Kidney epithelial cell (primary cell): ENCODE data around the gene AMT. TPM values are rescaled to one million over a fixed set of nuclear protein-coding genes. Genes with fewer than 3 reads are reported as not detected.
A peak's percentile ranks its signal among the peaks of the same experiment; 100 is the strongest.

ENCODE experiments used
- DNase-seq: peaks from one replicate; pipeline ENCODE4 v3.0.0-alpha.2; 2010; ENCODE audit warnings: low read depth
- H3K27me3 ChIP-seq: 2 replicates; pipeline ENCODE4 v1.6.0; 2011; ENCODE audit warnings: low read length; ENCODE audit not compliant: control insufficient read depth, insufficient read depth
- H3K36me3 ChIP-seq: 2 replicates; pipeline ENCODE4 v1.5.1; 2011; ENCODE audit warnings: low read length; ENCODE audit not compliant: control insufficient read depth, insufficient read depth
- H3K4me3 ChIP-seq: 2 replicates; pipeline ENCODE4 v1.5.1; 2011; ENCODE audit warnings: low read depth, mild to moderate bottlenecking, control low read depth, low read length
- CTCF ChIP-seq: IDR thresholded peaks from 2 replicates; pipeline ENCODE4 v1.5.1; 2011; ENCODE audit warnings: mild to moderate bottlenecking, moderate library complexity, low read length, control low read depth, inconsistent platforms; ENCODE audit not compliant: insufficient read depth, poor library complexity, severe bottlenecking
- total RNA-seq: library from RNA; depleted of rRNA; stranded (reverse); fragments of >200 nt; gene quantifications from 2 replicates; pipeline ENCODE4 v1.2.3, GENCODE V29; 2015

The AMT gene
- total RNA-seq, 1 donor from 2014 or later = 6.6 TPM

GRCh38 chr3:49456466-49456865, 34.2 kb upstream of the AMT start:
- no peak for TF ChIP-seq CTCF
- no peaks in the 10 kb centered on the region for H3K36me3 ChIP-seq
- DNase-seq = no peak
- H3K27me3 ChIP-seq = no peaks in the 10 kb centered on the region
- H3K4me3 ChIP-seq = no peak overlapping the region

- Histone ChIP-seq H3K36me3 (no peaks in the 10 kb centered on the region), H3K27me3 (no peaks in the 10 kb centered on the region), H3K4me3 (no peak overlapping the region)
- DNase-seq = no peak
- no peak for TF ChIP-seq CTCF
Measured at GRCh38 chr3:49454898-49455681, 32.8 kb upstream of the AMT start.

- Histone ChIP-seq H3K36me3 (no peaks in the 10 kb centered on the region), H3K27me3 (no peaks in the 10 kb centered on the region), H3K4me3 (no peak overlapping the region)
- DNase-seq = no peak
- peak; percentile 58 for TF ChIP-seq CTCF
Measured at GRCh38 chr3:49454458-49454857, 32.2 kb upstream of the AMT start.

- no peaks in the 10 kb centered on the region for H3K27me3 ChIP-seq
- no peak for TF ChIP-seq CTCF
- no peaks in the 10 kb centered on the region for H3K36me3 ChIP-seq
Measured at GRCh38 chr3:49453621-49454020, 31.3 kb upstream of the AMT start.

GRCh38 chr3:49445391-49445790, 23.1 kb upstream of the AMT start:
- no peak for DNase-seq
- no peak overlapping the region for H3K4me3 ChIP-seq
- H3K36me3 ChIP-seq = no peaks in the 10 kb centered on the region
- no peak for TF ChIP-seq CTCF
- no peaks in the 10 kb centered on the region for H3K27me3 ChIP-seq

More at GRCh38 chr3:49453621-49454020, 31.3 kb upstream of the AMT start:
- no peak for DNase-seq
- no peak overlapping the region for H3K4me3 ChIP-seq

- Histone ChIP-seq H3K4me3 (no peak overlapping the region), H3K36me3 (no peaks in the 10 kb centered on the region), H3K27me3 (no peaks in the 10 kb centered on the region)
- no peak for TF ChIP-seq CTCF
- no peak for DNase-seq
Measured at GRCh38 chr3:49434731-49435130, 12.5 kb upstream of the AMT start.
